Astrocyte (in vitro differentiated cells and primary cell): Measurements from ENCODE around the gene KIAA0753.

Source experiments
- CTCF ChIP-seq: IDR thresholded peaks from 2 replicates; pipeline ENCODE4 v1.5.1; 2011; ENCODE audit warnings: low read depth, mild to moderate bottlenecking, inconsistent platforms, low read length, moderate library complexity; ENCODE audit not compliant: insufficient read depth
- EZH2 ChIP-seq: IDR thresholded peaks from 2 replicates; pipeline ENCODE4 v1.6.1; 2012; ENCODE audit warnings: mild to moderate bottlenecking, low read length, inconsistent platforms; ENCODE audit not compliant: insufficient read depth

GRCh38 chr17:6667516-6667915, 27.0 kb upstream of the KIAA0753 start:
- TF ChIP-seq CTCF, result no peak
- TF ChIP-seq EZH2, result no peak
